GM19324 (cell line): Measurements from ENCODE around the gene PTPRA.
A peak's percentile ranks its signal among the peaks of the same experiment; 100 is the strongest.
"Not testable (repeated sequence)": the region's sequence is repeated elsewhere in the genome, so short reads cannot be mapped to it uniquely, and the experiment has no call there.

Source experiments
- ATAC-seq: cut with Tn5 transposase; IDR thresholded peaks from one replicate; pipeline ENCODE4 v1.9.1; 2021; ENCODE audit warnings: mild to moderate bottlenecking, moderate library complexity; ENCODE audit not compliant: unreplicated experiment, low FRiP score

PTPRA gene

GRCh38 chr20:2873010-2873746 is at the start of gene PTPRA:
TSS of gene PTPRA (plus strand) at chr20:2873481. CDS start at chr20:2964278, 90,797 bp downstream.
- ATAC-seq: peak; percentile 94

- ATAC-seq: no peak
Measured at GRCh38 chr20:2825761-2826160, 47.5 kb upstream of the PTPRA start.

GRCh38 chr20:2826655-2827054 is 46.6 kb upstream of the PTPRA start:
- ATAC-seq: no peak

GRCh38 chr20:2829376-2829775 is 43.9 kb upstream of the PTPRA start:
- ATAC-seq: no peak

- ATAC-seq: not testable (repeated sequence)
Measured at GRCh38 chr20:2831206-2831605, 42.1 kb upstream of the PTPRA start.

GRCh38 chr20:2833761-2834160 is 39.5 kb upstream of the PTPRA start:
- no peak for ATAC-seq

GRCh38 chr20:2834401-2835110 is 38.7 kb upstream of the PTPRA start:
- no peak for ATAC-seq

GRCh38 chr20:2835331-2835796 is 37.9 kb upstream of the PTPRA start:
- no peak for ATAC-seq

- ATAC-seq: no peak
Measured at GRCh38 chr20:2836035-2836434, 37.2 kb upstream of the PTPRA start.

- no peak for ATAC-seq
Measured at GRCh38 chr20:2837221-2837960, 35.9 kb upstream of the PTPRA start.

GRCh38 chr20:2838170-2838797 is 35.0 kb upstream of the PTPRA start:
- no peak for ATAC-seq

GRCh38 chr20:2838847-2839671 is 34.2 kb upstream of the PTPRA start:
- no peak for ATAC-seq

- ATAC-seq: no peak
Measured at GRCh38 chr20:2839732-2840137, 33.5 kb upstream of the PTPRA start.

GRCh38 chr20:2840138-2840966 is 32.9 kb upstream of the PTPRA start, which contains the start of the genes PCED1A and VPS16:
TSS of gene PCED1A (minus strand) at chr20:2840655. CDS start at chr20:2839912, 743 bp downstream.
TSS of gene VPS16 (plus strand) at chr20:2840745. CDS start at chr20:2840775, 30 bp downstream.
- peak; percentile 91 for ATAC-seq

GRCh38 chr20:2840967-2841531 is 32.2 kb upstream of the PTPRA start:
- ATAC-seq: peak; percentile 33

- ATAC-seq: no peak
Measured at GRCh38 chr20:2845607-2846006, 27.7 kb upstream of the PTPRA start.

GRCh38 chr20:2846698-2847097 is 26.6 kb upstream of the PTPRA start:
- no peak for ATAC-seq

- ATAC-seq: no peak
Measured at GRCh38 chr20:2847802-2848201, 25.5 kb upstream of the PTPRA start.
